ENCODE data around the gene ZNF462.

GRCh38 chr9:106891286-106891685, 28.3 kb downstream of the ZNF462 start:
- TF ChIP-seq JUND (IDR thresholded peaks at IDR 0.05) = no peak
- TF ChIP-seq, protein P1, sequence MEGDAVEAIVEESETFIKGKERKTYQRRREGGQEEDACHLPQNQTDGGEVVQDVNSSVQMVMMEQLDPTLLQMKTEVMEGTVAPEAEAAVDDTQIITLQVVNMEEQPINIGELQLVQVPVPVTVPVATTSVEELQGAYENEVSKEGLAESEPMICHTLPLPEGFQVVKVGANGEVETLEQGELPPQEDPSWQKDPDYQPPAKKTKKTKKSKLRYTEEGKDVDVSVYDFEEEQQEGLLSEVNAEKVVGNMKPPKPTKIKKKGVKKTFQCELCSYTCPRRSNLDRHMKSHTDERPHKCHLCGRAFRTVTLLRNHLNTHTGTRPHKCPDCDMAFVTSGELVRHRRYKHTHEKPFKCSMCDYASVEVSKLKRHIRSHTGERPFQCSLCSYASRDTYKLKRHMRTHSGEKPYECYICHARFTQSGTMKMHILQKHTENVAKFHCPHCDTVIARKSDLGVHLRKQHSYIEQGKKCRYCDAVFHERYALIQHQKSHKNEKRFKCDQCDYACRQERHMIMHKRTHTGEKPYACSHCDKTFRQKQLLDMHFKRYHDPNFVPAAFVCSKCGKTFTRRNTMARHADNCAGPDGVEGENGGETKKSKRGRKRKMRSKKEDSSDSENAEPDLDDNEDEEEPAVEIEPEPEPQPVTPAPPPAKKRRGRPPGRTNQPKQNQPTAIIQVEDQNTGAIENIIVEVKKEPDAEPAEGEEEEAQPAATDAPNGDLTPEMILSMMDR (IDR thresholded peaks at IDR 0.05; ENCODE audit: low read depth, low read length, missing input control) = no peak
- TF ChIP-seq FOXA1 (IDR thresholded peaks at IDR 0.05) = no peak
- TF ChIP-seq RAD21 (IDR thresholded peaks at IDR 0.05) = no peak
- no peak for TF ChIP-seq TAF1 (conservative IDR thresholded peaks at IDR 0.05)
- no peak for TF ChIP-seq MAX (IDR thresholded peaks at IDR 0.05)
- TF ChIP-seq, protein P2, sequence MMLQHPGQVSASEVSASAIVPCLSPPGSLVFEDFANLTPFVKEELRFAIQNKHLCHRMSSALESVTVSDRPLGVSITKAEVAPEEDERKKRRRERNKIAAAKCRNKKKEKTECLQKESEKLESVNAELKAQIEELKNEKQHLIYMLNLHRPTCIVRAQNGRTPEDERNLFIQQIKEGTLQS (IDR thresholded peaks at IDR 0.05) = no peak
- no peak for TF ChIP-seq NR2F2 (IDR thresholded peaks at IDR 0.05)
- no peak for TF ChIP-seq YY1 (IDR thresholded peaks at IDR 0.05)
- TF ChIP-seq HNF4G (IDR thresholded peaks at IDR 0.05) = no peak
- TF ChIP-seq, protein P3, sequence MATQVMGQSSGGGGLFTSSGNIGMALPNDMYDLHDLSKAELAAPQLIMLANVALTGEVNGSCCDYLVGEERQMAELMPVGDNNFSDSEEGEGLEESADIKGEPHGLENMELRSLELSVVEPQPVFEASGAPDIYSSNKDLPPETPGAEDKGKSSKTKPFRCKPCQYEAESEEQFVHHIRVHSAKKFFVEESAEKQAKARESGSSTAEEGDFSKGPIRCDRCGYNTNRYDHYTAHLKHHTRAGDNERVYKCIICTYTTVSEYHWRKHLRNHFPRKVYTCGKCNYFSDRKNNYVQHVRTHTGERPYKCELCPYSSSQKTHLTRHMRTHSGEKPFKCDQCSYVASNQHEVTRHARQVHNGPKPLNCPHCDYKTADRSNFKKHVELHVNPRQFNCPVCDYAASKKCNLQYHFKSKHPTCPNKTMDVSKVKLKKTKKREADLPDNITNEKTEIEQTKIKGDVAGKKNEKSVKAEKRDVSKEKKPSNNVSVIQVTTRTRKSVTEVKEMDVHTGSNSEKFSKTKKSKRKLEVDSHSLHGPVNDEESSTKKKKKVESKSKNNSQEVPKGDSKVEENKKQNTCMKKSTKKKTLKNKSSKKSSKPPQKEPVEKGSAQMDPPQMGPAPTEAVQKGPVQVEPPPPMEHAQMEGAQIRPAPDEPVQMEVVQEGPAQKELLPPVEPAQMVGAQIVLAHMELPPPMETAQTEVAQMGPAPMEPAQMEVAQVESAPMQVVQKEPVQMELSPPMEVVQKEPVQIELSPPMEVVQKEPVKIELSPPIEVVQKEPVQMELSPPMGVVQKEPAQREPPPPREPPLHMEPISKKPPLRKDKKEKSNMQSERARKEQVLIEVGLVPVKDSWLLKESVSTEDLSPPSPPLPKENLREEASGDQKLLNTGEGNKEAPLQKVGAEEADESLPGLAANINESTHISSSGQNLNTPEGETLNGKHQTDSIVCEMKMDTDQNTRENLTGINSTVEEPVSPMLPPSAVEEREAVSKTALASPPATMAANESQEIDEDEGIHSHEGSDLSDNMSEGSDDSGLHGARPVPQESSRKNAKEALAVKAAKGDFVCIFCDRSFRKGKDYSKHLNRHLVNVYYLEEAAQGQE (IDR thresholded peaks at IDR 0.05) = no peak

Data from liver (tissue), 3 donors.